ENCODE measurements around the gene SCAMP5.

The SCAMP5 gene

GRCh38 chr15:74960286-74960685 is 35.1 kb upstream of the SCAMP5 start:
- Histone ChIP-seq H3K4me1 (peaks cover 42% of the 10 kb centered on the region), H3K36me3 (replicated peaks) (no peaks in the 10 kb centered on the region), H3K27me3 (ENCODE audit: low read depth) (no peaks in the 10 kb centered on the region), H3K9me3 (no peaks in the 10 kb centered on the region), H3K4me3 (no peak overlapping the region)
- DNase-seq (ENCODE audit: low spot score in 2 of 2): no peak
- in situ Hi-C loops (cut with MboI; ENCODE audit: low sequenced_read_pairs): no loop called here

DNA sequence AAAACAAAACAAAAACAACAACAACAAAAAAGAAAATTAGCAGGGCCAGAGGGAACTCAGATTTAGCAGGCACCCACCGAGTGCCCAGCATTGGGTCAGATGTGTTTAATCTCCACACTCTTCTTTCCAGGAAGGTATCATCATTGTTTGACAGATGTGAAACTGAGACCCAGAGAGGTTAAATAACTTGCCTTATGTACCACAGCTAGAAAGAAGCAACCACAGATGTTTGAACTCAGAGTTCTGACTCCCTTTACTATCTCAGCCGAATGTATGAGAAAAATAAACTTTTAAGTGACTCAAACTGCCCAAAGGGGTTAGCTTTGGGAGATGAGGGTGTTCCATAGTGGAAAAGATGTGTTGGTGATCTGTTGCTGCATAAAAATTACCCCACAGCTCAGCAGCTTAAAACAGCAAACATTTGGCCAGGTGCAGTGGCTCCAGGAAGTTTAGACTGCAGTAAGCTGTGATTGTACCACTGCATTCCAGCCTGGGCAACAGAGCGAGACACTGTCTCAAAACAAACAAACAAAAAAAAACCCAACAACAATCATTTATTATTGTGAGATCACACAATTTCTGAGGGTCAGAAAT is 34.3 kb upstream of the SCAMP5 start:
- peaks cover 34% of the 10 kb centered on the region for H3K4me1 ChIP-seq
- in situ Hi-C loops (cut with MboI; ENCODE audit: low sequenced_read_pairs): no loop called here
- no peaks in the 10 kb centered on the region for H3K9me3 ChIP-seq
- no peak overlapping the region for H3K4me3 ChIP-seq
- H3K27me3 ChIP-seq (ENCODE audit: low read depth): no peaks in the 10 kb centered on the region
- no peak for DNase-seq (ENCODE audit: low spot score in 2 of 2)
- no peaks in the 10 kb centered on the region for H3K36me3 ChIP-seq (replicated peaks)

DNA sequence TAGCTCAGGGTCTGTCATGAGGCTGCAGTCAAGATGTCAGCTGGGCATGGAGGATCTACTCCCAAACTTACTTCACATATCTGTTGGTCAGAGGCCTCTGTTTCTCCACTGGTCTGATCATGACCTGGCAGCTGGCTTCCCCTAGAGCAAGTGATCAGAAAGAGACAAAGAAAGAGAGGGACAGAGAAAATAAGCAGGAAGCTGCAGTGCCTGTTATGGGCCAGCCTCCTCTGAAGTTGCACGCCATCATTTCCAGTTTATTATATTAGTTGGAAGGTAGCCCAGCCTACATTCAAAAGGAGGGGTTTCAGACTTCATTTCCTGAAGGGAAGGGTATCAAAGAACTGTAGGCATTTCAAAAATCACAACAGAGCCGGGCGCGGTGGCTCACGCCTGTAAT is 33.7 kb upstream of the SCAMP5 start:
- H3K9me3 ChIP-seq: no peaks in the 10 kb centered on the region
- no peaks in the 10 kb centered on the region for H3K27me3 ChIP-seq (ENCODE audit: low read depth)
- H3K4me3 ChIP-seq: no peak overlapping the region
- in situ Hi-C loops (cut with MboI; ENCODE audit: low sequenced_read_pairs): no loop called here
- no peak for DNase-seq (ENCODE audit: low spot score in 2 of 2)
- H3K4me1 ChIP-seq: peaks cover 30% of the 10 kb centered on the region
- no peaks in the 10 kb centered on the region for H3K36me3 ChIP-seq (replicated peaks)

DNA sequence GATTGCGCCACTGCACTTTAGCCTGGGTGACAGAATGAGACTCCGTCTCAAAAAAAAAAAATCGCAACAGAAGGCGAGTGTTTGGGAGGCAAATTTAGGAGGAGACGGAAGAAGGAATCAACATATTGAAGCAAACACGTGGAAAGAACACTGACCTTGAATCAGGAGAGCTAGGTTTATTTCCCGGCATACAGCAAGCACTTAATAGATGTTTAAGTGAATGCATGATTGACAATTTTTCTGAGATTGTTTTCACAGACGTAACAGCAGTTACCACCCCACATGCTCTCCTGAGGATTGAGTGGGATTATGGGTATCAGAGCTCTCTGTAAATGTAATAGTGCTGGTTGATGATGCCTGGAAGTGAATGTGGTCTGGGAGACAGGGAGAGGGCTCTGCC is 33.1 kb upstream of the SCAMP5 start:
- no peaks in the 10 kb centered on the region for H3K36me3 ChIP-seq (replicated peaks)
- DNase-seq (ENCODE audit: low spot score in 2 of 2): no peak
- H3K9me3 ChIP-seq: no peaks in the 10 kb centered on the region
- peaks cover 25% of the 10 kb centered on the region for H3K4me1 ChIP-seq
- no peaks in the 10 kb centered on the region for H3K27me3 ChIP-seq (ENCODE audit: low read depth)
- in situ Hi-C loops (cut with MboI; ENCODE audit: low sequenced_read_pairs): no loop called here
- no peak overlapping the region for H3K4me3 ChIP-seq

GRCh38 chr15:74962671-74963070 is 32.7 kb upstream of the SCAMP5 start:
- in situ Hi-C loops (cut with MboI; ENCODE audit: low sequenced_read_pairs): no loop called here
- no peaks in the 10 kb centered on the region for H3K27me3 ChIP-seq (ENCODE audit: low read depth)
- peaks cover 20% of the 10 kb centered on the region for H3K4me1 ChIP-seq
- DNase-seq (ENCODE audit: low spot score in 2 of 2): no peak
- H3K4me3 ChIP-seq: no peak overlapping the region
- no peaks in the 10 kb centered on the region for H3K36me3 ChIP-seq (replicated peaks)
- no peaks in the 10 kb centered on the region for H3K9me3 ChIP-seq

GRCh38 chr15:74963213-74963612 is 32.1 kb upstream of the SCAMP5 start:
- in situ Hi-C loops (cut with MboI; ENCODE audit: low sequenced_read_pairs): no loop called here
- Histone ChIP-seq H3K36me3 (replicated peaks) (no peaks in the 10 kb centered on the region), H3K4me3 (no peak overlapping the region), H3K27me3 (ENCODE audit: low read depth) (no peaks in the 10 kb centered on the region), H3K9me3 (no peaks in the 10 kb centered on the region), H3K4me1 (peaks cover 15% of the 10 kb centered on the region)
- DNase-seq (ENCODE audit: low spot score in 2 of 2): no peak

DNA sequence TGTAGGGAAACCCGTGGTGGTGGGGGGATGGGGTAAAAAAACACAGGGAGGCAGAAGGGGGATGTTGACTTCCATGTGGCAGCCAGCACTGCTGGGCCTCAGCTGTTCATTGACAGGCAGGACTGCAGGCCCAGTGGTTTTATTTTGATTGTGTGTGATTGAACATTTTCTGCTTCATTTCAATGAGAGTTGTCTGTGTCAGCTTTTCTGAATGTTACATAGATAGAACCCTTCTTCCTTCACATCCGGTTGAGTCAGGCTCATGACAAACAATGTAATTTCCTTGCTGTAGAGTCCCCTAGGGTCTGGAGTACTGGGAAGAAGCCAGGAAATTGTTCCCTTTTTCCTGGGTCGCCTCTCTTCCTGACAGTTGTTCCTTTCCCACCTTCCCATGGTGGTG is 30.6 kb upstream of the SCAMP5 start:
- DNase-seq (ENCODE audit: low spot score in 2 of 2): no peak
- no peak overlapping the region for H3K4me3 ChIP-seq
- H3K9me3 ChIP-seq: no peaks in the 10 kb centered on the region
- in situ Hi-C loops (cut with MboI; ENCODE audit: low sequenced_read_pairs): no loop called here
- no peaks in the 10 kb centered on the region for H3K36me3 ChIP-seq (replicated peaks)
- H3K4me1 ChIP-seq: peaks cover 4% of the 10 kb centered on the region
- no peaks in the 10 kb centered on the region for H3K27me3 ChIP-seq (ENCODE audit: low read depth)

DNA sequence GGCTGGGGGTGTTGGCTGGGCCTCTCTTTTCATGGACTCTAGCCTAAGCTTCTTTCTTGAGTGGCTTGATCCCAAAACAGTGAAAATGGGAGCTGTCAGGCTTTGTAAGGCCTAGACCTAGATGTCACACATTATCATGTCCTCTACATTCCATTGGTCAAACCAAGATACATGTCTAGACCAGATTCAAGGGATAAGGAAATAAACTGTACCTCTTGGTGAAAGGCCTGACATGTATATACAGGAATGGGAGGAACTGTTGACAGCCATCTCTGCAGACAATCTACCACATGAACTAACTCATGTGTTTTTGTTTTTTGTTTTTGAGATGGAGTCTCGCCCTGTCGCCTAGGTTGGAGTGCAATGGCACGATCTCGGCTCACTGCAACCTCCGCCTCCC is 27.7 kb upstream of the SCAMP5 start:
- no peak for DNase-seq (ENCODE audit: low spot score in 2 of 2)
- Histone ChIP-seq H3K4me1 (no peaks in the 10 kb centered on the region), H3K36me3 (replicated peaks) (no peaks in the 10 kb centered on the region), H3K9me3 (no peaks in the 10 kb centered on the region), H3K27me3 (ENCODE audit: low read depth) (peaks cover under 1% of the 10 kb centered on the region), H3K4me3 (no peak overlapping the region)
- in situ Hi-C loops (cut with MboI; ENCODE audit: low sequenced_read_pairs): no loop called here

GRCh38 chr15:74976159-74976558 is 19.2 kb upstream of the SCAMP5 start:
- no peak overlapping the region for H3K4me3 ChIP-seq
- H3K27me3 ChIP-seq (ENCODE audit: low read depth): peaks cover 40% of the 10 kb centered on the region
- in situ Hi-C loops (cut with MboI; ENCODE audit: low sequenced_read_pairs): no loop called here
- no peaks in the 10 kb centered on the region for H3K4me1 ChIP-seq
- H3K9me3 ChIP-seq: peaks cover 2% of the 10 kb centered on the region; the same call in 1 of the 2 replicates
- DNase-seq (ENCODE audit: low spot score in 2 of 2): no peak
- no peaks in the 10 kb centered on the region for H3K36me3 ChIP-seq (replicated peaks)

- Histone ChIP-seq H3K4me3 (no peak overlapping the region), H3K36me3 (replicated peaks) (no peaks in the 10 kb centered on the region), H3K9me3 (peaks cover 2% of the 10 kb centered on the region; the same call in 1 of the 2 replicates), H3K27me3 (ENCODE audit: low read depth) (peaks cover 40% of the 10 kb centered on the region), H3K4me1 (peaks cover 3% of the 10 kb centered on the region; the same call in 1 of the 2 replicates)
- DNase-seq (ENCODE audit: low spot score in 2 of 2): no peak
- in situ Hi-C loops (cut with MboI; ENCODE audit: low sequenced_read_pairs): no loop called here
Measured at GRCh38 chr15:74977599-74977998, 17.8 kb upstream of the SCAMP5 start.

- no peak for DNase-seq (ENCODE audit: low spot score in 2 of 2)
- Histone ChIP-seq H3K36me3 (replicated peaks) (no peaks in the 10 kb centered on the region), H3K4me3 (no peak overlapping the region), H3K27me3 (ENCODE audit: low read depth) (peaks cover 40% of the 10 kb centered on the region), H3K4me1 (peaks cover 3% of the 10 kb centered on the region; the same call in 1 of the 2 replicates), H3K9me3 (no peaks in the 10 kb centered on the region; the same call in 1 of the 2 replicates)
- in situ Hi-C loops (cut with MboI; ENCODE audit: low sequenced_read_pairs): no loop called here
Measured at GRCh38 chr15:74978077-74978476, 17.3 kb upstream of the SCAMP5 start.

- H3K27me3 ChIP-seq (ENCODE audit: low read depth): peaks cover 38% of the 10 kb centered on the region
- H3K4me3 ChIP-seq: no peak overlapping the region
- H3K9me3 ChIP-seq: no peaks in the 10 kb centered on the region; the same call in 1 of the 2 replicates
- DNase-seq (ENCODE audit: low spot score in 2 of 2): no peak
- H3K4me1 ChIP-seq: peaks cover 3% of the 10 kb centered on the region; the same call in 1 of the 2 replicates
- H3K36me3 ChIP-seq (replicated peaks): no peaks in the 10 kb centered on the region
- in situ Hi-C loops (cut with MboI; ENCODE audit: low sequenced_read_pairs): no loop called here
Measured at GRCh38 chr15:74978503-74978902, 16.9 kb upstream of the SCAMP5 start.

GRCh38 chr15:74982183-74982582 is 13.2 kb upstream of the SCAMP5 start:
- Histone ChIP-seq H3K9me3 (no peaks in the 10 kb centered on the region), H3K4me1 (peaks cover 3% of the 10 kb centered on the region; the same call in 1 of the 2 replicates), H3K4me3 (no peak overlapping the region), H3K36me3 (replicated peaks) (no peaks in the 10 kb centered on the region), H3K27me3 (ENCODE audit: low read depth) (peaks cover 46% of the 10 kb centered on the region)
- peak; percentile 52 to 67 for DNase-seq (ENCODE audit: low spot score in 2 of 2)
- in situ Hi-C loops (cut with MboI; ENCODE audit: low sequenced_read_pairs): no loop called here

- Histone ChIP-seq H3K4me3 (no peak overlapping the region), H3K27me3 (ENCODE audit: low read depth) (peaks cover 41% of the 10 kb centered on the region), H3K9me3 (no peaks in the 10 kb centered on the region), H3K4me1 (peaks cover 3% of the 10 kb centered on the region; the same call in 1 of the 2 replicates), H3K36me3 (replicated peaks) (no peaks in the 10 kb centered on the region)
- in situ Hi-C loops (cut with MboI; ENCODE audit: low sequenced_read_pairs): no loop called here
- DNase-seq (ENCODE audit: low spot score in 2 of 2): no peak
Measured at GRCh38 chr15:74983725-74984231, 11.6 kb upstream of the SCAMP5 start.
